ENCODE data around the gene STOX2.

Gene STOX2

GRCh38 chr4:184067931-184068554, 162.9 kb downstream of the STOX2 start:
- no peaks in the 10 kb centered on the region; the same call in 1 of the 2 replicates for H3K9me3 ChIP-seq (ENCODE audit: control insufficient read depth, insufficient read depth, low read length)
- H3K27me3 ChIP-seq (ENCODE audit: control insufficient read depth, insufficient read depth, low read length) = no peaks in the 10 kb centered on the region
- WGBS (ENCODE audit: insufficient coverage, insufficient read length) = no CpG with 5 or more reads among the region's 9 CpGs
- no peak for DNase-seq (ENCODE audit: low read depth, low spot score)
- no peaks in the 10 kb centered on the region for H3K36me3 ChIP-seq (ENCODE audit: control insufficient read depth, insufficient read depth, low read length)
- H3K4me3 ChIP-seq (ENCODE audit: low read length) = no peak overlapping the region
- H3K27ac ChIP-seq (ENCODE audit: low read length) = no peak overlapping the region
- H3K4me1 ChIP-seq (ENCODE audit: control insufficient read depth, insufficient read depth, low read length) = no peaks in the 10 kb centered on the region

Measured in iPS DF 6.9 (cell line).